Measurements from ENCODE around the gene WHRN. TPM values are rescaled to one million over a fixed set of nuclear protein-coding genes. Genes with fewer than 3 reads are reported as not detected.

The WHRN gene
- total RNA-seq, 1 experiment from 2014 or later, result 24.3 TPM

GRCh38 chr9:114433086-114433485 is 72.2 kb downstream of the WHRN start (continued):
- no peak for TF ChIP-seq ZNF263 (CRISPR knock-in tag; IDR thresholded peaks at IDR 0.05; ENCODE audit: low read depth)
- TF ChIP-seq ZMAT4 (CRISPR knock-in tag; IDR thresholded peaks at IDR 0.05), result no peak
- TF ChIP-seq TEAD1 (CRISPR knock-in tag; IDR thresholded peaks at IDR 0.05), result no peak
- no peak for TF ChIP-seq CTCF (IDR thresholded peaks at IDR 0.05)
- TF ChIP-seq NR2C2 (CRISPR knock-in tag; IDR thresholded peaks at IDR 0.05), result no peak
- no peak for TF ChIP-seq TCF7 (CRISPR knock-in tag; IDR thresholded peaks at IDR 0.05; ENCODE audit: low read depth)
- TF ChIP-seq NR1H2 (CRISPR knock-in tag; IDR thresholded peaks at IDR 0.05), result no peak
- TF ChIP-seq NFYB (CRISPR knock-in tag; conservative IDR thresholded peaks at IDR 0.05; ENCODE audit: low read depth), result no peak
- no peak for TF ChIP-seq MAX (CRISPR knock-in tag; IDR thresholded peaks at IDR 0.05)
- no peak for TF ChIP-seq GTF2I (CRISPR knock-in tag; conservative IDR thresholded peaks at IDR 0.05)

- no peaks in the 10 kb centered on the region for H3K36me3 Mint-ChIP-seq
- H3K4me3 Mint-ChIP-seq, result no peak overlapping the region
- no peak overlapping the region for H3K27ac Mint-ChIP-seq
- ATAC-seq, result no peak
- ChIA-PET CTCF (interaction anchor here (1.0 to 4.2 kb wide), 3 partner anchors 26 to 106 kb away, joined by 3 to 35 read pairs (median 3); no protein-coding TSS in a partner anchor), POLR2A (no interaction called here)
- H3K4me1 Mint-ChIP-seq, result peaks cover 3% of the 10 kb centered on the region; the same call in 1 of the 2 replicates
- DNase-seq (ENCODE audit: low spot score), result no peak
- no peaks in the 10 kb centered on the region for H3K27me3 Mint-ChIP-seq (ENCODE audit: low read depth)
- no peaks in the 10 kb centered on the region for H3K9me3 Mint-ChIP-seq
- TF ChIP-seq ATF1 (CRISPR knock-in tag; IDR thresholded peaks at IDR 0.05) (no peak), GTF2I (CRISPR knock-in tag; conservative IDR thresholded peaks at IDR 0.05) (no peak), TCF7 (CRISPR knock-in tag; IDR thresholded peaks at IDR 0.05; ENCODE audit: low read depth) (no peak), ZNF423 (CRISPR knock-in tag; IDR thresholded peaks at IDR 0.05) (no peak), PREB (CRISPR knock-in tag; IDR thresholded peaks at IDR 0.05; ENCODE audit: borderline replicate concordance) (no peak), ZNF532 (CRISPR knock-in tag; IDR thresholded peaks at IDR 0.05; ENCODE audit: borderline replicate concordance) (no peak), FOXJ3 (CRISPR knock-in tag; IDR thresholded peaks at IDR 0.05; ENCODE audit: borderline replicate concordance) (no peak), GABPB1 (CRISPR knock-in tag; IDR thresholded peaks at IDR 0.05) (no peak), ZMAT4 (CRISPR knock-in tag; IDR thresholded peaks at IDR 0.05) (no peak), SOX15 (CRISPR knock-in tag; IDR thresholded peaks at IDR 0.05) (no peak)
These were observed 72.8 kb downstream of the WHRN start for GRCh38 chr9:114432323-114433067.
